Measurements from ENCODE around the gene MYL12B.
"Not testable (repeated sequence)": the region's sequence is repeated elsewhere in the genome, so short reads cannot be mapped to it uniquely, and the experiment has no call there.

Gene MYL12B

GRCh38 chr18:3294435-3295080 is 32.6 kb downstream of the MYL12B start:
- DNase-seq (ENCODE audit: low read depth in 3 of 3, low spot score in 1 of 3) = no peak

GRCh38 chr18:3297025-3297984 is 35.4 kb downstream of the MYL12B start:
- DNase-seq (ENCODE audit: low read depth in 3 of 3, low spot score in 1 of 3) = peak; percentile 79 to 87 (median 83)

GRCh38 chr18:3304832-3305231 is 42.9 kb downstream of the MYL12B start:
- DNase-seq (ENCODE audit: low read depth in 3 of 3, low spot score in 1 of 3) = no peak

- DNase-seq (ENCODE audit: low read depth in 3 of 3, low spot score in 1 of 3) = peak in 1 of 3 donors; percentile 13
Measured at GRCh38 chr18:3305354-3305762, 43.4 kb downstream of the MYL12B start.

- no peak for DNase-seq (ENCODE audit: low read depth in 3 of 3, low spot score in 1 of 3)
Measured at GRCh38 chr18:3305933-3306332, 44.0 kb downstream of the MYL12B start.

GRCh38 chr18:3306391-3306790 is 44.5 kb downstream of the MYL12B start:
- no peak for DNase-seq (ENCODE audit: low read depth in 3 of 3, low spot score in 1 of 3)

- no peak for DNase-seq (ENCODE audit: low read depth in 3 of 3, low spot score in 1 of 3)
Measured at GRCh38 chr18:3313685-3314084, 51.8 kb downstream of the MYL12B start.

GRCh38 chr18:3315344-3315743 is 53.4 kb downstream of the MYL12B start:
- DNase-seq (ENCODE audit: low read depth in 3 of 3, low spot score in 1 of 3) = not testable (repeated sequence)

GRCh38 chr18:3319399-3319798 is 57.5 kb downstream of the MYL12B start:
- no peak for DNase-seq (ENCODE audit: low read depth in 3 of 3, low spot score in 1 of 3)

- DNase-seq (ENCODE audit: low read depth in 3 of 3, low spot score in 1 of 3) = no peak
Measured at GRCh38 chr18:3319894-3320454, 58.0 kb downstream of the MYL12B start.

GRCh38 chr18:3321133-3321812 is 59.3 kb downstream of the MYL12B start:
- DNase-seq (ENCODE audit: low read depth in 3 of 3, low spot score in 1 of 3) = no peak

GRCh38 chr18:3323900-3324299 is 62.0 kb downstream of the MYL12B start:
- DNase-seq (ENCODE audit: low read depth in 3 of 3, low spot score in 1 of 3) = no peak

Measured in stimulated activated CD4-positive, alpha-beta T cell treated with anti-CD3 and anti-CD28 coated beads, TNF-alpha, amount 100 ng/mL, for 1 hour (primary cell).